Inflammatory macrophage treated with lipopolysaccharide for 1 hour (primary cell): ENCODE results near the gene ANKS3.

Experiments
- DNase-seq, 2 donors: peaks; one replicate each; pipeline ENCODE4 v3.0.0-alpha.2; 2020 to 2022

The ANKS3 gene

DNA sequence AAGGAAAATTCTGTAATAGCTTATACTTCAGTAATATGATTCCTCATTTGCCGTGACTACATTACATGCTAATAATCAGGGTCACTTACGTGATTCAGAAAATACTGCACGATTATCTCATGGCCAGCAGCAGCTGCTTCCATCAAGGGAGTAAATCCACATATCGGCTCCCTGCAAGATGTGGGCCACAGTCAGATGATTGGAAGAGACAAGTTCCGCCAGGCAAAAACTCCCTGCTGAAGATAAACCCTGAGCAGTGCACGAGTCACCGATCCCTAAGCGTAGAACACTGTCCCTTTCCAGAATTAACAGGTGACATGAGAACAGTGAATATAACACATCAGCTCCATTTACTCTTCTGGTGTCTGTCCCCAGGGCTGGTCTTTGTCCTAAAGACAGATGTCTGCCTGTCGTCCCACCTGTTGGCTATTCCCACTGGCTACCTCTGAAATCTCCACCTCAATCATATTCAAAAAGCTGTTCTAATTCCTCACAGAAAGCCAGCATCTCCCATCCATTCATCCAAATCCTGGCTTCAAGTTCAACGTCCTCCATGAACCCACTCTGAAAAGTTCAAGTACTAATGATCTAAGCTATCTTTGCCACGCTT, 9.3 kb downstream of the ANKS3 start:
- no peak for DNase-seq

DNA sequence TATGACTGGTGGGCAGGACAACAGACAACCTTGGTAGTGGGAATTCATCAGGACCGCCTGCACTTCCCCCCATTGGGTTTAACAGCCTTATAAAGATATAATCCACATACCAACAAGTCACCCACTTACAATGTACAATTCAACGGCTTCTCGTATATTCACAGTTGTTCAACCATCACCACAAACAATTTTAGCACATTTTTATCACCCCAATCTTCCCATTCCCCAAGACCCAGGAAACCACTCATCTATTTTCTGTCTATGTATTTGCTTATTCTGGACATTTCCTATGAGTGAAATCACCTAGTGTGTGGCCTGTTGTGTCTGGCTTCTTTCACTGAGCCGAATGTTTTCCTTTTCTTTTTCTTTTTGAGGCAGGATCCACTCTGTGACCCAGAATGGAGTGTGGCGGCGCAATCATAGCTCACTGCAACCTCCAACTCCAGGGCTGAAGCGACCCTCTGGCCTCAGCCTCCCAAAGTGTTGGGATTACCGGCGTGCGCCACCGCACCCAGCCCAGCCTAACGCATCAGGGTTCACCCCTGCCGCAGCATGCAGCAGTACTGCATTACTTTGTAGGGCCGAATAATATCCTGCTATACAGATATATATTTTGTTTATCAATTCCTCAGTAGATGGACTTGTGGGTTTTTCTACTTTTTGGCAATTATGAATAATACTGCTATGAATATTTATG, 10.9 kb downstream of the ANKS3 start:
- DNase-seq: no peak

DNA sequence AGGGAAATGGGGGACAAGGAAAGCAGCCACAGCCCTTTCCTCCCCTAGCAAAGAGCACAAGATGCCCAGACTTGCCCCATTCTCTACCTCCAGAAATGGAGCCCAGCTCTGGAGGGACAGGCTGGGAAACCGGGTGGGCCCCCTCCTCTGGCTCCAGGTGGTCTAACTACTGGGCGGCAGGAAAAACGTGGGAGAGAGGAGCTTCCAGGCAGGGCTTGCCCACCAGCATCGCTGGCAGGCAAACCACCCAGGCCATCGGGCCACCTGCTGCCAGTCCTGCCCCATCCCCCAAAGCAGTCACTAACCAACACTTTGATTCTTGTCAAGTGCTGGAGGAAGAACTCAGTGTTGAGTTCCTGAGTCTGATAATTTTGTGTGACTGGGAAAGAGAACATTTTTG, 15.6 kb downstream of the ANKS3 start:
- no peak for DNase-seq

DNA sequence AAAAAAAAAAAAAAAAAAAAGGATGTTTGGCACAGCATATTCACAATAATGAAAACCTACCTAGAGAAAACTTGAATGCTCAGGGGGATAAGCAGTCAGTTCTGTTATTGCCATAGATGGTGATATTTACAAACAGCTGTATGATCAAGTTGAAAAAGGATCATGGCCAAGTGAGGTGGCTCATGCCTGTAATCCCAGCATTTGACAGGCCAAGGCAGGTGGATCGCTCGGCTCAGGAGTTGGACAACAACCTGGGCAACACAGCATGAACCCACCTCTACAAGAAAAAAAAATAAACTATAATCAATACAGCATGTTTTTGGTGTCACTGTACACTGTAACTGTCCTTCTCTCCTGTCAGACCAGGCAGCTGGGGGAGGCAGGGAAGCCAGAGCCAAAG, 19.1 kb downstream of the ANKS3 start:
- no peak for DNase-seq

DNA sequence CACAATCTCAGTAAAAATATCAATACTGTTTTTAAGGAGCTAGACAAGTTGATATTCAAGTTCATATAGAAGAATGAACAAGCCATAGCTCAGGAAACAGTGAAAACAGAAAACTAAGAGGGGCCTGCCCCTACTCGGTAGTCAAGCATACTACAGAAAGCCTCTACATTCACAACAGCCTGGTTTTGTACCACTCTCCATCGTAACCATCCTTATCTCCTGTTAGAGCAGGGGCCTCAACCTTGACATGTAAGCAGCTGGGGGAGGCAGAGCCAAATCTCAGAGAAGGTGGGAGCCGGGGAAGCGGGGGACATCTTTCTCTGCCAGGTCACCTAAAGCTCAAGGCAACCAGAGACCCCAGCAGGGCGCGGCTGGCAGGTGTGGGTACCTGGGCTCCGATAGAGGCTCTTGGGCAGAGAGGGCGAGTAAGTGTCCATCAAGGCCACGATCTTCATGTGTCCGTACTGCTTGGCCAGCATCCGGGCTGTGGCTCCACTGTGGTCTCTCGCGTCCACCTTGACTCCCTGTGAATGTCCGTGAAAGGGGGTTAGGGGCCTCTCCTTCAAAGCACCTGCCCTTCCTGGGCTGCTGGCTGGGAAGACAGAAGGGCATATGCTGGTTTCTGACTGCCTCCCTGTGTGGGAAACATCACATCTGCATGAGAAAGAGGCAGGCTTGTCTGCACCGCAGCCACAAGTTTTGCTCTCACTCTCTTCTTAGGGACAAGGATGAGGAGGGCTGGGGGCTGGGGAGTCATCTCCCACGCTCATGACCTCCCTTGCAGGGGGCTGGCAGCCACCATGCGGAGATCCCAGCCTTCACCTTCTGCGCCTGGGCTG, 20.2 kb downstream of the ANKS3 start:
- no peak for DNase-seq

DNA sequence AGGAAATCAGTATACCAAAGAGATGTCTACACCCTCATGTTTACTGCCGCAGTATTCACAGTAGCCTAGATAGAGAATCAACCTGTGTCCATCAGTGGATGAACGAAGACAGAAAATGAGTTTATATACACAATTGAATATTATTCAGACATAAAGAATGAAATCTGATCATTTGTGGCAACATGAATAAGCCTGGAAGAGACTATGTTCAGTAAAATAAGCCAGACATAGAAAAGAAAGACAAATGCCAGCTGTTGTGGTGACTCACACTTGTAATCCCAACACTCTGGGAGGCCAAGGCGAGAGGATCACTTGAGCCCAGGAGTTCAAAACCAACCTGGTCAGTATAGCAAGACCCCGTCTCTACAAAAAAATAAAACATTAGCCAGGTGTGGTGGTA, 24.6 kb downstream of the ANKS3 start:
- no peak for DNase-seq

DNA sequence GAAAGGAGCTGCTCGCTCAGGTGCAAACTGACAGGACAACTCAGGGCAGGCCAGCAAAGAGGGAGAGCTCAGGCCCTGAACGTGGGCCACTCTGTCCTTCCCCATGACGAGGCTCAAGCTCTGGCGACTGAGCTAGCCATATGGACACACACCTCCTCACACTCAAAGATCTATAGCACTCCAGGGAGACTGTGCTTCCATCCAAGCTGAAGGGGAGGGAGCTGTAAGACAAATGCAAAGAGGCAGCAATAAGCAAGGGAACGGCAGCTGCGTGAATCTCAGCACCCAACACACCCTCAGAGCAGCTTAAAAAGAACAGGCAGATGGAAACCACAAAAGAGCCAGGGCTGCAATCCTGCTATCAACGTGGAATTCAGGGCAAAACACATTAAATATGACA, 27.2 kb downstream of the ANKS3 start:
- no peak for DNase-seq

DNA sequence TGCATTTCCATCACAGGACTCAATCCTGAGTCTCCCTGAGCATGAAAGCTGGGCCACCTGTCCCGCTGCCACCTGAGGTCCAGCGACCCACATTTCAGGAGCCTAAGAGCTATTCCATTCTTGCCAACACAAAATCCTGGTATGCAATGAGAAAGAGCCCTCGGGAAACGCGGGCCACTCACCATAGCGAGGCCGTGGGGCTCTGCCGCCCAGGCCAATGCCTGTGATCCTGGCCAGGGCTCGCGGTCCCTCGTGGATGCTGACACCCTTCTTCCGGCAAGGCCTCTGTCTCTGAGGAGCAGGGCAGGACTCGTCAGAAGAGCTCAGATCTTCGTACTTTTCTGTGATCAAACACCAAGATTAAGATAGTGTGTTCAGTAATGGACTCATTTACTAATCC, 29.2 kb downstream of the ANKS3 start:
- no peak for DNase-seq

DNA sequence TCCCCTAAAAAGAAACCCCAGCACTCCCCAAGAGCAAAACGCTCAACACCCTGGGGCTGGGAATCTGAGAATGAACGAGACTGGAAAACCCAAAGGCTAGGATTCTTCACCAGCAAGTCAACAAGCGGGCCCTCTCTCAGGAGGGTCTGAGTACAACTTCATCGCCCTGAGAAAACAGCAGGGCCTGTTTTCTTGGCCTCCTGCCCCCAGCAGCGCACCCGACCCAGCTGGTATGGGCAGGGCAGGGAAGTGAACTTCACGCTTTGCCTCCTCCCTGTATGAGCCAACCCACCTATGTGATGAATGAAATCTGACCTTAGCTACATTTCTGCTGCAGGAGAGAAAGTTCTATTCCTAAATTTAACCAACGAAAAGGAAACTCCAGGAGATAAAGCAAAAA, 29.6 kb downstream of the ANKS3 start:
- no peak for DNase-seq

DNA sequence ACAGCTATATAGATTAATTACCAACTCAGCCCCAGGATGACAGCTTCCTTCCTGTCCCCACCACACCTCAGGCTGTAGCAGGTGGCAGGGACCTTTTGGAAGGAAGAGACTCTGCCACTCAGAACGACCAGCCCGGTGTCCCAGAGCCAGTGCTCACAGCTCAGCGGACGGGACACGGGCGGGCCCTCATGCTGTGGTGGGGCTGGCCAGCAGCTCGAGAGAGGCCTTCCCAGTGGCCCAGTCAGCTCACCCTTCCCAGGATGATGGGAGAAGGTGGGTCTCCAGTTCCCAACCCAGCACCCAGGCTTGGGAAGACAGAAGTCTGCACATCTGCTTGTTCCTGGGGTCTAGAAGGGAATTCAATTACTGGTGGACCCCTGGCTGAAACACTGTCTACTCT, 30.2 kb downstream of the ANKS3 start:
- no peak for DNase-seq

DNA sequence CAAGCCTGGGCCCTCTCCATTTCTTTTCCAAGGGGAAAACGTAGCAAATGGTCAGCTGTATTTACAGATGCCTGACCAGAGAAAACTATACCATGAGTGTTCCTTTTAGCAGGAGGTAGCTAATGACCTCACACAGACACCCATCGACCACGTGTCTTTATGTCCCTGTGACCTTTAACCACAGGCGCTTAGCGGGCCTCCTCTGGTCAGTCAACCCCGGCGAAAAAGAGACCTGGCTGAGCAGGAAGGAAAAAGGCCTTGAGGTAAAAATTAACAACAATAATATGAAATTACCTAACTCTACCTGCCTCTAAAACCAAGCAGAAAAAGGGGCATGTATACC, 31.6 kb downstream of the ANKS3 start:
- no peak for DNase-seq

DNA sequence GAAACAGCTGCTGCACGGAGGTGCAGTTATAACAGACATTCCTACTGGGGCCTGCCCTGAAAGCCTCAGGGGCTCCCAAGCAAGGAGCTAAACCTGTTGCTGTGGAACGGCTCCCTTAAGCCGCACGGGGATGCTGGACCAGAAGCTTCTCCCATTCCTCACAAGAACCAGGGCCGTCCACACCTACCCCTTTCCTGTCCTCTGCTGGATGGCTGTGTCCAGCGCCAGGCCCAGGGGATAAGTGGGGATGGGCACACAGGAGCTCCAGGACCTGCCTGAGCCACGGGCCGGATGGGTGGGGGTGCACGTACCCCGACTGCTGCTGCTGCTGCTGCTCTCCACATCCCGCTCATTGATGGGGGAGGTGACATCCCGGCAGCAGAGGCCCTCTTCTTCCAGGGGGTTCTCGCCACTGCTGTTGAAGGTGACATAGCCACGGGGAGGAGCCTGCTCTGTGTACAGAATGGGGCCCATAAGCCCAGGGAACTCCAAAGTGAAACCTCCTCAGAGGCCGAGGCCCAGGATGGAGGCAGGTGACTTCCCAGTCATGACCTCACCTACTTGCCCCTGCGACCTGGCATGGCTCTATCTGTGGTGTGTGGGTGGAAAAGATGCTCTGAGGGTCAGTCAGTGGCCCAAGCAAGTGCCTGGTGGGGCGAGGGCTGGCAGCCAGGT, 32.1 kb downstream of the ANKS3 start:
- no peak for DNase-seq

DNA sequence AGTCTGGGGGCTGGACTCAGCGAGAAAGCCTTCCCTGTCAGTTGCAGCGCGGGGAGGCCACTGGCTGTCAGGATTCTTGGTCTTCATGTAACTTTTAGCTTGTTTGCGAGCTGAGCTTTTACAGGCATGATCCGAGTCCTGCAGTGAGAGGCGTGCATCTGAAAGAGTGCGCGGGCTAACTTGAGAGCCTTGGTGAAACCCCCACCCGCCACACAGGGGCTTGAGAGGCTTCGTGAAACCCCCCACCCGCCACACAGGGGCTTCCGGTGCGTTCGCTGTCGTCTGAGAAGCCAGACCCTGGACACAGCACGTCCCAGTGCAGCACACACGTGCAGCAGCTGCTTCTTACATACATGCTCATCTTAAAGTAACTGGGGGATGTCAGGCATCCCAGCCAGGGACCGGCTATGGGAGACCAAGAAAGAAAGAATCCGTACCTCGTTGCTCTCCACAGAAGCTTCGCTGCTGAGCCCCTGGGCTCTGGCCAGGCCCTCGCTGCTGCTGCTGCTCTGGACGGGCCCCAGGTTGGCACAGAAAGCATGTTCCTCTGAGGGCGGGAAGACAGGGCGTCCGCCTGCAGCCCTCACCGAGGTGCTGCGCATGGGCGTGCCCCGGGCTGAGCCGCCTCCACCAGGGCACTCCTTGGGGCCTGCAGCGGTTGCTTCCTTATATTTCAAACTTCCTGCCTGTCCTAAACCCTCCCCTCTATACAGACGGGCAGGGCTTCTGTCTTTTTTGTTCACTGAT, 32.9 kb downstream of the ANKS3 start:
- DNase-seq: no peak

DNA sequence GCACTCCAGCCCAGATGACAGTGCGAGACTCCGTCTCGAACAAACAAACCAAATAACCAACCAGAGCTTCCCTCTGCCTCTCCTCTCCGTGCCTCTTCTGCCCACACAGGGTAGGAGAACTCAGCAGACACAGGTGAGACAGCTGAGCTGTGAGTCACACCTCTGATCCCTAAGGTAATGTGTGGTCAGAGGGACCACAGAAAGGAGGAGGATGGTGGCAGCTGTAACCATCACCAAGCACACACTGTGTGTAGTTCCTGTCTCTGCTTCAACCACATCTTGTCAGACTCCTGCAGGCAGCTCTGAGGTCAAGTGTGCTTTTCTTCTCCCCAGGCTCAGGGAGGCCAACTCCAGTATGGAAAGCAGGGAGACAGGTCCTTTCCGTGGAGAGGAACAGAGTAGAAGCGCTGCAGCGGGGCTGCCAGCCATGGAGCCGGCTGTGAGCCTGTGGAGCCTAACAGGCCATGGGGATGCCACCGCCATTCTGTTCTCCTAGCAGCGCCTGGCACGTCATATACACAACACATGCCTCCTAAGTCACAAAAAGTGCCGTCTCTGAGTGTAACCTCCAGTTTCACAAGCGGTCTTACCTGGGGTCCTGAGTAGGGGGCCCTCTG, 33.6 kb downstream of the ANKS3 start:
- no peak for DNase-seq

DNA sequence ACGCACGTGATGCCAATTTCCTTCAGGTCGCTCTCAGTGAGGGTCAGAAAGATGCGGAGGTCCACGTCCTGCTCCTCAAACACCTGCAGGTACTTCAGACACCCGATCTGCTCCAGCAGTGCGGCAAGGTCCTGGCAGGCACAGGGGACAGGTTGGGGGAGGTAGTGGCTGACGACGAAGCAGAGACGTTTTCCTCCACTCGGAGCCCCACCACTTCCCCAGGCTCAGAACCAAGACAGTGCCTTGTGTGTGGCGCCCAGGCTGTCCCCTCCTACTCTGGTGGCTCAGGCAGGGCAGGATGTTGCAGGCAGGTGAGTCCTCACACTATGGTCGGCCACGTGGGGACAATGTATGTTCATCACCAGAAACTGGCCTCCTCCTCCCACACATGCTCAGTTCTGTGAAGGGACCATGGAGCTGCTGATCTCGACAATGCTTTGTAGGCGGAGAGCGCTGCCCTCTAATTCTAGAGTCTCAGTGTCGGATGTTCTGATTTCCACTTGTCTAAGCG, 35.0 kb downstream of the ANKS3 start:
- DNase-seq: no peak

DNA sequence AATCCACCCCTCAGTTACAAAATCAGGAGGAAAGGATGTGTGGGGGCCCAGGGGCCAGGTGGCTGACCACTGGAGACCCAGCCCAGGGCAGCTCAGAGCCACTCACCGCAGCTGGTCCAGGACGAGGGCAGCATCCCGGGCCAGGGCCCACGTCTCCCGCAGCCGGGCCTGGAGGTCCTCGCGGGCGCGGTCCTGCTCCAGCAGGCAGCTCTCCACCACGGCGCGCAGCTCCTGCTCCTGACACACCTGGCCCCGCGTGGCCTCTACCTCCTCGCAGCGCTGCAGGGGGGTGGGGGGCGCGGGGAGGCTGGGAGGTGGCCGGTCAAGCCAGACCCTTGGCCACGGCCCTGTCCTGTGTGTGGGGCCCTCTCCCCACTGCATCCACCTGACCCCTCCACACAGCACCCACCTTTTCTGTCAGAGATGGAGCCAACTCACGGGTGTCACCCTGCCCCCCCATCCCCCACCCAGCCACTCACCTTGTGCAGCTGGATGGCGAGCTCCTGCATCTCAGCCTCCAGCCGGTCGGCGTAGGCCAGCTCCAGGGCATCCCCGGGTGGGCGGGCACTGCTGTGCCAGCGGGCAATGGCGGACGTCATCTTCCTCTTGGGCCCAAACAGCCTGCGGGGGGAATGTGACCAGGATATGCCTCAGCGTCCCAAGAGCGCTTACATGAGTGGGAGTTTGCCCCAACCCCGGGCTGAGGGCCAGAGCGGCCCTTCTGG, 35.6 kb downstream of the ANKS3 start:
- DNase-seq: no peak

DNA sequence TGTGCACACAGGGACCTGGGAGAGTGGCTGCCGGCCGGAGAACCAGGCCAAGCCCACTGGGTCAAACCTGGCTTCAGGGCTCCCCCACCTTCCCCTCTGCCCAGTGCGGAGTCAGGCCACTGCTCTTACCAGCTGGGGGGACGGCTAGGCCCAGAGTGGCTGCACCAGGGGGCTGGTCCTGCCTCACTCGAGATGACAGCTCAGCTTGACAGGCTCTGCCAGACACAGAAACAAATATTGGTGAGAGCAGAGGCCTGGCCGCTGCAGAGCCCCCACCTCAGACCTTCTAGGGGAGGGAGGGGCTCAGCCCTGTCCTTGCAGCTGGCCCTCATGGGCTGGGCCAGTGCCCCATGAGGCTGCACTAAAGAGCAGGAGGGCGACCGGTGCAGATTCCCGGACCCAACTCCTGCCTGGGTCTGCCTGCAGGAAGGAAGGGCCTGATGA, 36.2 kb downstream of the ANKS3 start:
- DNase-seq: no peak

DNA sequence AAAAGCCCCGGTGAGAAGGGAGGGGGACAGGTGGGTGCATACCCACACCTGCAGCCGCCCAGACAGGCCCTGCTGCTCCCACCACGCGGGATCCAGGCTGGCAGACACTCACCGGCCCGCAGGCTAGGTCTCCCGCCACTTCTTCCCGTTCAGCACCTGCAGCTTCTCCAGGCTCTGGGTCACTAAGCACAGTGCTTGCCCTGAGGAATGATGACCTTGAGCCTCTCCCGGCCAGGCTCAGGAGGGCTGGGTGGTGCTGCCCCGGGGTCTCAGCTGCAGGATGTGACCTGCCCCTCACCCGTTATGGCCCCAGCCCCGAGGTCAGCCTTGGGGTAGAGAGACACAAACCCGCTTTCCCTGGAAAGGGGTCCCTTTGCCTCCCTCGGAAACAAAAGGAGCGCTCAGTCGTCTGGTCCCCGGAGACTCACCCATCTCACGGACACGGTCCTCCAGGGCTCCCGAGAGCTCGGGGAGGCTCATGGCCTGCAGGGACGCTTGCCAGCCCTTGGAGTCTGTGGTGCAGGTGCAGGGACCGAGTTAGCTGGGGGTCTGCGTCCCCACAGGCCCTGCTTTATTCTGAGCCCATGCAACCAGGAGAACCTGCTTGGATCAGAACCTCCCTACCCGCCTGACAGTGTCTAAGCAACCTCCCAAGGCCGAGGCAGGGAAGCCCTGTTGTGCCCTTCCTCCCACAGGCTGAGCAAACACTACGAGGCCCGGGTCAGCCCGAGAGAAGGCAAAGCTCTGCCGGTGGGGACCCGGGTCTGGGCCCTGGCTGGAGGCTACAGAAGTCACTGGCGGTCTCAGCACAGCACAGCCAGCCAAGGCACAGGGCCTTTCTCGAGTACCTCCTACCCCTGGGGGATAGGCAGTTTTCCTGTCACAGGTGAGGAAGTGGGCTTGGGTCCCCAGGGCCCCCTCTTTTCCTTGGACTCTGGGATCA, 36.9 kb downstream of the ANKS3 start:
- no peak for DNase-seq

DNA sequence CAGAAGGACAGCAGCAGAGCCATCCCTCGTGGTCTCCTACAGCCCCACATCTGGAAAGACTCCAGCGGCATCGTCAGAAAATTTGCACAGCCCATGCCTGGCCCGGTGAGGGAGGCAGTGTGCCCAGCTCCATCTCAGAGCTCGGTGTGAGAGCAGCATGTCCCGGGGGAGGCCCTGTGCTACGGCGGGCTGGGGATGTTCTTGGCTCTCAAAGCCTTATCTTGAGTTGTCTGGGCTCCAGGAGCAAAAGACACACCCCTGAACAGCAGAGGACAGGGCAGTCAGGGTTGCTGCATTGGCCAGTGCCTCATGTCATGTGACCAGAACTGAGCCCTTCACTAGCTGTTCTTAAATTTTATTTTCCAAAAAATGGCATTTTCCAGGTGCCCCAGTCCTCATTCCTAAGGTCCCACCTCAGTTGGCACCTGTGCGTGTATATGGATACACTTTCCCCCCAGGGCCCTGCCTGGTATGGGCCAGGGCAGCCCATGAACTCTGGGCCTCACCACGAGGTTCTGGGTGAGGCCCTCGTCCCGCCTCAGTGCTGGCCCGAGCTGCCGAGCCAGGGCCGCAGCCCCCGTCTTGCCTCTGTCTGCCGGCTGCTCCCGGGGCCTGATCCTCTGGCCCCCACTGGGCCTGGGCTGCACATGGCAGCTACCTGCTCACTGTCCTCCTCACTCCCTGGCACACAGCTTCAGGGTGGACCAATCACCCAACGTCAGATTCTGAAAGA, 37.7 kb downstream of the ANKS3 start:
- no peak for DNase-seq
